ENCODE data around the gene RGMB.

The RGMB gene

DNA sequence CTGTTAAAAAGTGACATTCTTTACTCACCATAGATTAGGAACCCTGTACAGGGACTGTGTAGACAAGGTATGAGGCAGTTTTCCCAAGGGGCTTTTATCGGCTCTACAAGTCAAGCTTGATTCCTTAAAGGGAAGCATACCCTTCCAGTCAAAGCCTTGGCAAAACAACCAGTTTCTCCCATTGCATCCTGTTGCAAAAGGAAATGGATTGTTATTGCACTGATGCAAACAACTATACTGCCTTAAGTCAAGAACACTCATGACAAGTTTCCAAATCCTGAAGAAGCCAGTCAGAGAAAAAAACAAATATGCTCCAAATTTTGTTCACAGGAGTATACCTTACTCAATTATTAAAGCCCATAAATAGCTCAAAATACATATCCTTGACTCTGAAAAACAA, 67.5 kb downstream of the RGMB start:
- no peak overlapping the region for H2AFZ ChIP-seq (ENCODE audit: insufficient read depth, low read length, poor library complexity)
- H3K14ac ChIP-seq (ENCODE audit: low read length) = no peak overlapping the region
- H3K79me2 ChIP-seq (ENCODE audit: control insufficient read depth, insufficient read depth, low read length, poor library complexity) = no peaks in the 10 kb centered on the region
- no peak overlapping the region for H4K8ac ChIP-seq (ENCODE audit: low read depth, low read length)
- H3K4me1 ChIP-seq (ENCODE audit: control insufficient read depth in 1 of 2, insufficient read depth in 2 of 2, low read length in 2 of 2) = peaks cover 0 to 1% of the 10 kb centered on the region in 2 experiments
- H3K27ac ChIP-seq (ENCODE audit: low read depth, low read length) = no peak overlapping the region
- no peak overlapping the region for H3K9ac ChIP-seq (ENCODE audit: low read length)
- H2BK120ac ChIP-seq (ENCODE audit: insufficient read depth, low read length, poor library complexity) = no peak overlapping the region
- H4K12ac ChIP-seq (ENCODE audit: low read depth, low read length) = no peak overlapping the region
- H2BK12ac ChIP-seq (ENCODE audit: low read length) = no peak overlapping the region
- no peak for DNase-seq
- H3K79me1 ChIP-seq (ENCODE audit: low read length) = peaks cover 1% of the 10 kb centered on the region
- H3K4ac ChIP-seq (ENCODE audit: low read depth, low read length) = no peak overlapping the region
- H2BK5ac ChIP-seq (ENCODE audit: low read depth, low read length, poor library complexity) = no peak overlapping the region
- H3K27me3 ChIP-seq (ENCODE audit: insufficient read depth, low read length) = peaks cover 2% of the 10 kb centered on the region
- no peak overlapping the region for H3K4me2 ChIP-seq (ENCODE audit: low read length)
- no peaks in the 10 kb centered on the region for H3K36me3 ChIP-seq (ENCODE audit: control insufficient read depth in 1 of 2, insufficient read depth in 2 of 2, low read length in 2 of 2)
- no peak overlapping the region for H4K91ac ChIP-seq (ENCODE audit: low read depth, low read length)
- no CpG with 5 or more reads among the region's 1 CpG for WGBS (ENCODE audit: extremely low coverage, insufficient coverage, insufficient read length)
- no peak overlapping the region for H2AK5ac ChIP-seq (ENCODE audit: low read length)
- no peak overlapping the region for H3K23ac ChIP-seq (ENCODE audit: low read length)
- H3K9me3 ChIP-seq (ENCODE audit: insufficient read depth, low read depth, low read length) = peaks cover 4% of the 10 kb centered on the region
- H3K18ac ChIP-seq (ENCODE audit: low read length) = no peak overlapping the region
- no peak overlapping the region for H3K4me3 ChIP-seq (ENCODE audit: low read depth, low read length)

DNA sequence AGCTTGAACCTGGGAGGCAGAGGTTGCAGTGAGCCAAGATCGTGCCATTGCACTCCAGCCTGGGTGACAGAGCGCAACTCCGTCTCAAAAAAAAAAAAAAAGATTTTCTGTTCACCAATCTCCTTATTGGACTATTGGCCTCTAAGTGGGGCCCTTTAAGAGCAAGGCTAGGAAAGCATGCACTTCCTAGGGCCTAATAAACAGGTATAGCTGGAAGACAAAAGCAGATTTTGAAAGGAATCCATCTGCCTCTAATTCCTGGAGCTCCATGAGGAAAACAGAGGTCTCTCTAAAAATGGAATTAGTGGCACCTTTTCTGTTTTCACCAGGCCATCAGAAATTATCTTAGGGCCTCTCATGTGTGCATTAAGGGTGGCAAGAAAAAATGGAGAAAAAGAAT, 70.0 kb downstream of the RGMB start:
- no peaks in the 10 kb centered on the region for H3K36me3 ChIP-seq (ENCODE audit: control insufficient read depth in 1 of 2, insufficient read depth in 2 of 2, low read length in 2 of 2)
- H3K4me3 ChIP-seq (ENCODE audit: low read depth, low read length) = no peak overlapping the region
- H2BK5ac ChIP-seq (ENCODE audit: low read depth, low read length, poor library complexity) = no peak overlapping the region
- peaks cover 2% of the 10 kb centered on the region for H3K79me1 ChIP-seq (ENCODE audit: low read length)
- no peak overlapping the region for H3K9ac ChIP-seq (ENCODE audit: low read length)
- WGBS (ENCODE audit: extremely low coverage, insufficient coverage, insufficient read length) = no CpG with 5 or more reads among the region's 3 CpGs
- DNase-seq = no peak
- H3K79me2 ChIP-seq (ENCODE audit: control insufficient read depth, insufficient read depth, low read length, poor library complexity) = no peaks in the 10 kb centered on the region
- H3K14ac ChIP-seq (ENCODE audit: low read length) = no peak overlapping the region
- peaks cover 2% of the 10 kb centered on the region for H3K27me3 ChIP-seq (ENCODE audit: insufficient read depth, low read length)
- no peak overlapping the region for H2BK120ac ChIP-seq (ENCODE audit: insufficient read depth, low read length, poor library complexity)
- no peak overlapping the region for H3K23ac ChIP-seq (ENCODE audit: low read length)
- no peak overlapping the region for H4K8ac ChIP-seq (ENCODE audit: low read depth, low read length)
- no peak overlapping the region for H4K91ac ChIP-seq (ENCODE audit: low read depth, low read length)
- H3K4me2 ChIP-seq (ENCODE audit: low read length) = no peak overlapping the region
- no peak overlapping the region for H3K18ac ChIP-seq (ENCODE audit: low read length)
- peaks cover 0 to 5% of the 10 kb centered on the region in 2 experiments for H3K4me1 ChIP-seq (ENCODE audit: control insufficient read depth in 1 of 2, insufficient read depth in 2 of 2, low read length in 2 of 2)
- H3K27ac ChIP-seq (ENCODE audit: low read depth, low read length) = no peak overlapping the region
- no peak overlapping the region for H4K12ac ChIP-seq (ENCODE audit: low read depth, low read length)
- no peak overlapping the region for H2AK5ac ChIP-seq (ENCODE audit: low read length)
- no peak overlapping the region for H2BK12ac ChIP-seq (ENCODE audit: low read length)
- no peak overlapping the region for H2AFZ ChIP-seq (ENCODE audit: insufficient read depth, low read length, poor library complexity)
- peaks cover 5% of the 10 kb centered on the region for H3K9me3 ChIP-seq (ENCODE audit: insufficient read depth, low read depth, low read length)
- H3K4ac ChIP-seq (ENCODE audit: low read depth, low read length) = no peak overlapping the region

DNA sequence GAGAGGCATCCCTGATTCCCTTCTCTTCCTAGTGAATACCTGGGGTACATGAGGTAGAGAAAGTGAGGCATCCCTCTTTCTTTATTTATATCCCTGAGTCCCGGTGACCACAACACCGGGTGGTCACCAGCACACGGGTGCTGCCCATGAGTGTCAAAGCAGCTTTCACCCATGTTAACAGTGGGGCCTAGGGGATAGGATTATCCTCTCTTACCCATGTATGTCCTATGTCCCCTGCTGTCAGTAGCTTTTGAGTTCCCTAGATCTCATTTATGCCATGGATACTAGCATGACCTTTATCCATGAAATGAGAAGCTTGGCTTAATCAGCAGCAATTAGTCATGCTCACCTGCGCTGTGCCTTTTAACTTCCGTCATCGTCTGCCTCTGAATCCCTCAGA, 71.4 kb downstream of the RGMB start:
- Histone ChIP-seq H3K18ac (ENCODE audit: low read length) (no peak overlapping the region), H2BK5ac (ENCODE audit: low read depth, low read length, poor library complexity) (no peak overlapping the region), H4K8ac (ENCODE audit: low read depth, low read length) (no peak overlapping the region), H2BK12ac (ENCODE audit: low read length) (no peak overlapping the region), H3K9ac (ENCODE audit: low read length) (no peak overlapping the region), H3K27ac (ENCODE audit: low read depth, low read length) (no peak overlapping the region), H3K9me3 (ENCODE audit: insufficient read depth, low read depth, low read length) (peaks cover 5% of the 10 kb centered on the region), H3K79me2 (ENCODE audit: control insufficient read depth, insufficient read depth, low read length, poor library complexity) (no peaks in the 10 kb centered on the region), H2BK120ac (ENCODE audit: insufficient read depth, low read length, poor library complexity) (no peak overlapping the region), H4K91ac (ENCODE audit: low read depth, low read length) (no peak overlapping the region), H3K23ac (ENCODE audit: low read length) (no peak overlapping the region), H2AFZ (ENCODE audit: insufficient read depth, low read length, poor library complexity) (no peak overlapping the region), H3K79me1 (ENCODE audit: low read length) (peaks cover 2% of the 10 kb centered on the region), H3K36me3 (ENCODE audit: control insufficient read depth in 1 of 2, insufficient read depth in 2 of 2, low read length in 2 of 2) (no peaks in the 10 kb centered on the region), H3K27me3 (ENCODE audit: insufficient read depth, low read length) (peaks cover 2% of the 10 kb centered on the region), H4K12ac (ENCODE audit: low read depth, low read length) (no peak overlapping the region), H3K4ac (ENCODE audit: low read depth, low read length) (no peak overlapping the region), H3K4me1 (ENCODE audit: control insufficient read depth in 1 of 2, insufficient read depth in 2 of 2, low read length in 2 of 2) (peaks cover 0 to 5% of the 10 kb centered on the region in 2 experiments), H3K4me3 (ENCODE audit: low read depth, low read length) (no peak overlapping the region), H3K14ac (ENCODE audit: low read length) (no peak overlapping the region), H2AK5ac (ENCODE audit: low read length) (no peak overlapping the region), H3K4me2 (ENCODE audit: low read length) (no peak overlapping the region)
- no peak for DNase-seq
- WGBS (ENCODE audit: extremely low coverage, insufficient coverage, insufficient read length) = no CpG with 5 or more reads among the region's 6 CpGs

DNA sequence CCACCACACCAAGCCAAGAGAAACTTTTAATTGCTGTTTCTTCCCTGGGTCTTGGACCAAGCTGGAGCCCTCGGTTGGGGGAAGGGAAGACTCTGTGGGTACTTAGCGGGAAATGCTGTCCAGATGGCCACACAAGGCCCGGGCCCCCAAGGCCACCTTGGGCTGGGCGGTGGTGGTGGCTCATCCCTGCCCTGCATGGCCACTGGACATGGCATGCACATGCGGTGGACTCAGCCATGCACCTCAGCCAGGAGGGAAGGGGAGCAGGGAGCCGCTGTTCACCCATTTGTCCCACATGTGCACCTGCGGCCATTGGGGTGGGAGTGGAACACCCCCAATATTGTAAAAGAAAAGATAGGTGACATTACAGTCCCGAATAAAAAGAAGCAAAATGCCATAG, 72.4 kb downstream of the RGMB start:
- H3K27ac ChIP-seq (ENCODE audit: low read depth, low read length) = no peak overlapping the region
- H3K4me1 ChIP-seq (ENCODE audit: control insufficient read depth in 1 of 2, insufficient read depth in 2 of 2, low read length in 2 of 2) = peaks cover 0 to 5% of the 10 kb centered on the region in 2 experiments
- H3K9me3 ChIP-seq (ENCODE audit: insufficient read depth, low read depth, low read length) = peaks cover 5% of the 10 kb centered on the region
- H2BK5ac ChIP-seq (ENCODE audit: low read depth, low read length, poor library complexity) = no peak overlapping the region
- H3K79me1 ChIP-seq (ENCODE audit: low read length) = peaks cover 2% of the 10 kb centered on the region
- no peak overlapping the region for H2BK12ac ChIP-seq (ENCODE audit: low read length)
- no peak overlapping the region for H3K4me2 ChIP-seq (ENCODE audit: low read length)
- WGBS (ENCODE audit: extremely low coverage, insufficient coverage, insufficient read length) = no CpG with 5 or more reads among the region's 8 CpGs
- DNase-seq = no peak
- no peaks in the 10 kb centered on the region for H3K79me2 ChIP-seq (ENCODE audit: control insufficient read depth, insufficient read depth, low read length, poor library complexity)
- H3K36me3 ChIP-seq (ENCODE audit: control insufficient read depth in 1 of 2, insufficient read depth in 2 of 2, low read length in 2 of 2) = no peaks in the 10 kb centered on the region
- no peak overlapping the region for H4K12ac ChIP-seq (ENCODE audit: low read depth, low read length)
- peak overlapping the region; percentile 38 for H4K91ac ChIP-seq (ENCODE audit: low read depth, low read length)
- H3K27me3 ChIP-seq (ENCODE audit: insufficient read depth, low read length) = peaks cover 2% of the 10 kb centered on the region
- no peak overlapping the region for H3K4me3 ChIP-seq (ENCODE audit: low read depth, low read length)
- peak overlapping the region; percentile 11 for H3K14ac ChIP-seq (ENCODE audit: low read length)
- no peak overlapping the region for H3K4ac ChIP-seq (ENCODE audit: low read depth, low read length)
- H3K9ac ChIP-seq (ENCODE audit: low read length) = no peak overlapping the region
- H4K8ac ChIP-seq (ENCODE audit: low read depth, low read length) = no peak overlapping the region
- no peak overlapping the region for H3K18ac ChIP-seq (ENCODE audit: low read length)
- no peak overlapping the region for H2AFZ ChIP-seq (ENCODE audit: insufficient read depth, low read length, poor library complexity)
- H2AK5ac ChIP-seq (ENCODE audit: low read length) = no peak overlapping the region
- no peak overlapping the region for H3K23ac ChIP-seq (ENCODE audit: low read length)
- peak overlapping the region; percentile 26 for H2BK120ac ChIP-seq (ENCODE audit: insufficient read depth, low read length, poor library complexity)

Data from trophoblast cell (in vitro differentiated cells and primary cell).